Heart left ventricle (tissue), 16 donors: ENCODE data around the gene GPR39. TPM values are rescaled to one million over a fixed set of nuclear protein-coding genes. Genes with fewer than 3 reads are reported as not detected.

ENCODE experiments used
- ATAC-seq, 4 donors: fragments of 200-7000 bp; cut with Tn5 transposase; one replicate each; pipeline ENCODE4 v1.9.1; 2020 to 2022; ENCODE audit warnings: moderate library complexity in 4 of 4, mild to moderate bottlenecking in 3 of 4, moderate number of reproducible peaks in 1 of 4
- DNase-seq, 5 donors: peaks; one replicate each; pipeline ENCODE4 v3.0.0-alpha.2; 2020
- H3K27ac ChIP-seq, 12 donors: fragments of 200-600 bp; sonication (generic) in 4 of 12; one replicate each; pipeline versions ENCODE4 v1.5.0 to v1.8.0; 2016 to 2022; ENCODE audit warnings: mild to moderate bottlenecking in 2 of 12
- H3K27me3 ChIP-seq, 9 donors: fragments of 200-600 bp; sonication (generic) in 2 of 9; one replicate each; pipeline versions ENCODE4 v1.5.1 to v1.8.0; 2016 to 2022; ENCODE audit warnings: mild to moderate bottlenecking in 3 of 9
- H3K36me3 ChIP-seq, 9 donors: fragments of 200-600 bp; sonication (generic) in 2 of 9; one replicate each; pipeline versions ENCODE4 v1.5.0 to v1.8.0; 2018 to 2022; ENCODE audit warnings: mild to moderate bottlenecking in 2 of 9
- H3K4me1 ChIP-seq, 12 donors: fragments of 200-600 bp; sonication (generic) in 4 of 12; one replicate each; pipeline versions ENCODE4 v1.5.0 to v1.8.0; 2016 to 2022; ENCODE audit warnings: mild to moderate bottlenecking in 3 of 12
- H3K4me3 ChIP-seq, 12 donors: fragments of 200-600 bp; sonication (generic) in 4 of 12; one replicate each; pipeline versions ENCODE4 v1.5.0 to v1.8.0; 2017 to 2022; ENCODE audit warnings: mild to moderate bottlenecking in 9 of 12, moderate library complexity in 4 of 12
- H3K9me3 ChIP-seq, 12 donors: fragments of 200-600 bp; sonication (generic) in 4 of 12; one replicate each; pipeline versions ENCODE4 v1.5.0 to v1.8.0; 2016 to 2022; ENCODE audit warnings: mild to moderate bottlenecking in 1 of 12
- CTCF ChIP-seq, 12 donors: fragments of 200-600 bp; sonication (generic) in 4 of 12; IDR thresholded peaks; one replicate each; pipeline versions ENCODE4 v1.5.0 to v1.8.0; 2018 to 2022; ENCODE audit warnings: antibody characterized with exemption in 12 of 12, mild to moderate bottlenecking in 5 of 12
- POLR2A ChIP-seq, 2 donors: fragments of 450-650 bp; IDR thresholded peaks; one replicate each; pipeline ENCODE4 v1.6.1; 2017; ENCODE audit warnings: antibody characterized with exemption in 2 of 2, mild to moderate bottlenecking in 2 of 2, moderate library complexity in 2 of 2
- WGBS, 4 donors: extraction: QIAGEN DNeasy Blood & Tissue Kit in 2 of 4; methylation state at CpG; one replicate each; pipeline versions ENCODE4 v1.1.5 to v1.1.7; 2013 to 2018; 5-methylcytosine and 5-hydroxymethylcytosine counted together
- intact Hi-C, 10 donors: fragments of 100-400 bp; cut with DNase I; formaldehyde crosslinking; loops; one replicate each; pipeline versions ENCODE4 v1.11.1 to v1.14.2; 2022
- polyA plus RNA-seq, 2 donors: library from polyadenylated mRNA; stranded (reverse); fragments of 200-250 nt; gene quantifications; one replicate each; pipeline ENCODE4 v1.2.3, GENCODE V29; 2013
- total RNA-seq, 9 donors: library from RNA; depleted of rRNA in 2 of 9; stranded (reverse); fragments of >200 nt in 2 of 9; fragmentation: NEBNext Ultra II Directional in 3 of 9; extraction: Animal tissue kit (Norgen Biotek cat#: 25700) in 3 of 9; gene quantifications; one replicate each; pipeline versions ENCODE4 v1.1.0 to v1.2.4, GENCODE V29; 2016 to 2023
- donor health status: ischemic (EF 13 %, LVEDD 7.1; RV severe dilation, severe dysfunction).
- donor health status: healthy with polysubstance abuse.
- donor health status: DM: no; HTN: yes; CAD: no.
- donor health status: DM: no; HTN: no; CAD: no.
- donor health status: ischemic (EF 25% LVEDD 6.9; RV normal size, moderate dysfunction).
- donor health status: ischemic (EF 25% LVEDD 5.7; RV mildly dilated, moderate dysfunction).
- donor health status: healthy.
- donor health status: DM: yes; HTN: yes; CAD: no.
- donor health status: ischemic (EF 35%, LVEDD 5.7; RV mildly dilated, moderate dysfunction).
- donor health status: nonischemic (EF 11% LVEDD 7.7; RV severe dilation, severe dysfunction).
- donor health status: DM: yes; HTN: yes; CAD: no.
- donor health status: PGD.
- donor health status: ischemic (EF 29% LVEDD 5.4; RV normal size, mild dysfunction).
- donor health status: nonischemic (EF 23%, LVEDD 6.1; RV moderate dilation, normal function).

The GPR39 gene
- total and polyA plus RNA-seq, 11 donors, result 0.11 TPM; not detected in 10

DNA sequence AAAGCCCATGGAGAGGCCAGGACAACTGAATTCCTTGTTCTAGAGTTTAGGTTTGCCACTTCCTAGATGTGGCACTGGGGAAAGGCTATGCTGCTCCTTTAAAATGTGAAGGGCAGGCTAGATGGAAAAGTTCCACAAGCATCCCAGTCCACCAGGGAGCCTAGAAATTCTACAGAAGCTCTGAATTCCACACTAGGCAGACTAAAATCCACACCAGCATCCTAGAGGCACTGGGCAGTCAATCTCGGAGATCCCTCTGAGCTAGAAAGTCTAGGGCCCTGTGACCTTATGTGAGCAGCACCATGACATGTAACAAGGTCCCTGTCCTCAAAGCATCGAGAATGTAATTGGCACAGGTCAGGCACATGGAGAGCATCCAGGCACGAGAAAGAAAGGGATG lies 181.9 kb downstream of the GPR39 start:
- 80 to 89% (median 81%) methylated on average over 3 of the region's 3 CpGs for WGBS, 4 donors
- TF ChIP-seq CTCF (IDR thresholded peaks at IDR 0.05) (no peak), POLR2A (IDR thresholded peaks at IDR 0.05) (no peak)
- DNase-seq, result no peak
- Histone ChIP-seq H3K4me1 (no peaks in the 10 kb centered on the region), H3K27me3 (peaks cover 0 to 11% (median 0%) of the 10 kb centered on the region in 9 donors), H3K27ac (no peak overlapping the region), H3K36me3 (no peaks in the 10 kb centered on the region), H3K4me3 (no peak overlapping the region), H3K9me3 (peaks cover 0 to 8% (median 0%) of the 10 kb centered on the region in 12 donors)
- intact Hi-C loops, result no loop called here
- ATAC-seq, result no peak

- TF ChIP-seq POLR2A (IDR thresholded peaks at IDR 0.05) (no peak), CTCF (IDR thresholded peaks at IDR 0.05) (no peak)
- Histone ChIP-seq H3K4me1 (no peaks in the 10 kb centered on the region), H3K27me3 (peaks cover 0 to 8% (median 0%) of the 10 kb centered on the region in 9 donors), H3K36me3 (no peaks in the 10 kb centered on the region), H3K27ac (no peak overlapping the region), H3K9me3 (peaks cover 0 to 8% (median 0%) of the 10 kb centered on the region in 12 donors), H3K4me3 (no peak overlapping the region)
- WGBS, 4 donors, result 80 to 91% (median 88%) methylated on average over 4 of the region's 4 CpGs
- ATAC-seq (no peak), DNase-seq (no peak)
- intact Hi-C loops, result no loop called here
These were observed 183.0 kb downstream of the GPR39 start for GRCh38 chr2:132599556-132599955.

DNA sequence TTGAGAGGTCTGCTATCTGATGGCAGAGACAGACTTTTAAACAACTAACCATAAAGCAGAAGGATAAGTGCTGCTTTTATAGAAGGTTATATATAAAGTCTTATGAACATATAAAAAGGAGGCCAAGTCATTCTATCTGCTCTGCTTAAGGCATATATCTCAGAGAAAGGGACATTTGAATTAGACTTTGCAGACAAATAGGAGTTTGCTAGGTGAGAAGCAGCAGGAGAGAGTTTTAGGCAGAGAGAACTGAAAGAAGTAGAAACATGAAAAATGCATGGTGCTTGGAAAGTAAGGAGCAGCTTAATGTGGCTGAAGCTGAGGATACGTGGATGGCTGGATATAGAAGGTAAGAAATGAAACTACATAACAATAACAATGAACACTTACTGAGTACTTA lies 188.0 kb downstream of the GPR39 start:
- WGBS, 4 donors, result 89 to 92% (median 90%) methylated on average over 1 of the region's 1 CpG
- Histone ChIP-seq H3K9me3 (no peaks in the 10 kb centered on the region), H3K27me3 (peaks cover 0 to 17% (median 0%) of the 10 kb centered on the region in 9 donors), H3K27ac (no peak overlapping the region), H3K4me1 (no peaks in the 10 kb centered on the region), H3K4me3 (no peak overlapping the region), H3K36me3 (no peaks in the 10 kb centered on the region)
- intact Hi-C loops, result no loop called here
- ATAC-seq (no peak), DNase-seq (no peak)
- TF ChIP-seq POLR2A (IDR thresholded peaks at IDR 0.05) (no peak), CTCF (IDR thresholded peaks at IDR 0.05) (no peak)

GRCh38 chr2:132605236-132606180 lies 188.9 kb downstream of the GPR39 start:
- H3K36me3 ChIP-seq, result no peaks in the 10 kb centered on the region
- H3K4me3 ChIP-seq, result no peak overlapping the region
- H3K27ac ChIP-seq, result no peak overlapping the region
- H3K4me1 ChIP-seq, result no peaks in the 10 kb centered on the region
- no peaks in the 10 kb centered on the region for H3K9me3 ChIP-seq
- DNase-seq (no peak), ATAC-seq (no peak)
- H3K27me3 ChIP-seq, result peaks cover 0 to 17% (median 0%) of the 10 kb centered on the region in 9 donors
- TF ChIP-seq POLR2A (IDR thresholded peaks at IDR 0.05), result no peak
- TF ChIP-seq CTCF (IDR thresholded peaks at IDR 0.05), result no peak
- WGBS, 4 donors, result 69 to 80% (median 75%) methylated on average over 14 of the region's 14 CpGs
- intact Hi-C loops, result no loop called here
